SK-N-MC (cell line): Measurements from ENCODE around the gene NOTCH2.

ENCODE experiments used
- EZH2 ChIP-seq: fragments of 200-600 bp; sonication (generic); IDR thresholded peaks from one replicate; pipeline ENCODE4 v1.6.1; 2017; ENCODE audit warnings: antibody characterized with exemption
- FOXP2 ChIP-seq: optimal IDR thresholded peaks from 2 replicates; pipeline ENCODE3; 2011; ENCODE audit warnings: mild to moderate bottlenecking, moderate library complexity; ENCODE audit not compliant: insufficient read depth; ENCODE audit errors: extremely low read length, control extremely low read depth
- POLR2AphosphoS5 ChIP-seq: IDR thresholded peaks from 2 replicates; pipeline ENCODE4 v1.6.1; 2012; ENCODE audit warnings: mild to moderate bottlenecking, low read depth, low read length, borderline replicate concordance

- no peak for TF ChIP-seq EZH2
- TF ChIP-seq POLR2AphosphoS5: no peak
- TF ChIP-seq FOXP2: no peak
Measured at GRCh38 chr1:119981496-119981895, 88.0 kb downstream of the NOTCH2 start.
